Activated T-cell treated with anti-CD3 and anti-CD28 coated beads, Interleukin-2, amount 50 U/mL, for 72 hours (primary cell): ENCODE results near the gene RALGPS1. TPM values are rescaled to one million over a fixed set of nuclear protein-coding genes. Genes with fewer than 3 reads are reported as not detected.

Experiments
- ATAC-seq, 2 donors: fragments of 150-1000 bp; cut with Tn5 transposase; replicated peaks in 1 of 2; 2 replicates each; pipeline ENCODE4 v1.10.0; 2021; ENCODE audit warnings: moderate library complexity in 2 of 2, mild to moderate bottlenecking in 1 of 2
- DNase-seq, 2 donors: peaks; one replicate each; pipeline ENCODE4 v3.0.0; 2021 to 2022; ENCODE audit warnings: mixed read lengths in 1 of 2
- H3K27ac Mint-ChIP-seq: one replicate; pipeline ENCODE4 v1.8.0; 2022; ENCODE audit warnings: mild to moderate bottlenecking, moderate library complexity, mixed read lengths
- H3K27me3 Mint-ChIP-seq: one replicate; pipeline ENCODE4 v1.8.0; 2022; ENCODE audit warnings: low read depth, mixed read lengths
- H3K36me3 Mint-ChIP-seq, 2 donors: one replicate each; pipeline ENCODE4 v1.8.0; 2022; ENCODE audit warnings: mixed read lengths in 2 of 2, mild to moderate bottlenecking in 1 of 2; ENCODE audit not compliant: insufficient read depth in 2 of 2
- H3K4me1 Mint-ChIP-seq: one replicate; pipeline ENCODE4 v1.8.0; 2022; ENCODE audit warnings: low read depth, mixed read lengths
- H3K4me3 Mint-ChIP-seq, 2 donors: one replicate each; pipeline ENCODE4 v1.8.0; 2022; ENCODE audit warnings: mild to moderate bottlenecking in 2 of 2, mixed read lengths in 2 of 2, moderate library complexity in 2 of 2
- H3K9me3 Mint-ChIP-seq, 2 donors: one replicate each; pipeline ENCODE4 v1.8.0; 2022; ENCODE audit warnings: mixed read lengths in 2 of 2
- total RNA-seq, 2 donors: library from RNA; stranded (reverse); gene quantifications; one replicate each; pipeline ENCODE4 v1.2.3, GENCODE V29; 2022

RALGPS1 gene
- total RNA-seq, 2 donors from 2014 or later: 3.3 to 3.4 TPM

DNA sequence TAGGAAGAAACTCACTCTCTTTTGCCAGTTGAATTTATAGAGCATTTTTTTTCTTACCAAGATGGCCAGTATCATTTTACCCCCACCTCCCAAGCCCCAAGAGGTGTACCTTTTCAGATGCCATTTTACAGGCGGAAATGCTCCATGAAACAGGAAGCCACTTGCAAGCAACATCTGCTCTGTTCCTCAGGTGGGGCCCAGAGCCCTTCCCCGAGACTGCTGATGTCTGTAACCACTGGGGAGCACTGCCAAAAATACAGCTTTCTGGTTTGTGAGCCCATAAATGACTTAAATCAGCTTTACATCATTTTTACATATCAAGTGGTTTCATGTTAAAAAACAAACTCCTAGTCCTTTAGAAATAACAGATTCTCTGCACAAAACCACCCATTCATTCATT, 307.1 kb downstream of the RALGPS1 start:
- DNase-seq (no peak), ATAC-seq (no peak)
- no peak overlapping the region for H3K4me3 Mint-ChIP-seq
- H3K27ac Mint-ChIP-seq: no peak overlapping the region
- H3K27me3 Mint-ChIP-seq: peaks cover 21% of the 10 kb centered on the region
- H3K36me3 Mint-ChIP-seq: no peaks in the 10 kb centered on the region
- H3K9me3 Mint-ChIP-seq: no peaks in the 10 kb centered on the region
- H3K4me1 Mint-ChIP-seq: peaks cover 39% of the 10 kb centered on the region

DNA sequence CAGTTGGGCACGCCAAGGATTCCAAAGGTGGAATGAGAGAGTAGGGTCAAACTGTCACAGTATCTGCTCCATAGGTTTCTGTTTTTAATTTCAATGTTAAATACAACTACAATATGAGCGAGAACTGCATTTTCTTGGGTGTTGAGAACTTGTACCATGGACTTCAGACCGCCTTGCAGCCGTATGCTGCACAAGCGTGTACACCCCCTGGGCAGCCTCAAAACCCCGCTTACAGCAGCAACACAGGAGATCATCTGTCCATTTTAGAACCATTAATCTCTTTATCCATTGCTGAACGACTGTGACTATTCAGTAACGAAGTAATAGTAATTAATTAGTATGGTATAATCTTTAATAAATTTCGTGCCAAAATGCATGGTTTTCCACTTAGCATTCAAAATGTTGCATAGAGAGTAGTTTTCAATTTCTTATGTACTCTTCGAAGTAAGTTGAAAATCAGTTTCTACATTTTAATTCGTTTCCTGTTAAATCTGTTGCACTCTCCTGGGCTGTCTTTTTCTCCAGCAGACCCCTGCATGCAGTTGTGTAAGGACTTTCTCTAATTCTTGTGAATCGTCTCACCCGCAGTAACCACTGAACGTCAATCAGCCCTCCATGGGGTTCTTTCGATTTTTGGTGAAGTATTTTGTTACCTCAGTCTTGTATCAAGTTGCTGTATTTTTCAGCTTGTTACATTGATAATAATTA, 308.0 kb downstream of the RALGPS1 start:
- ATAC-seq (no peak), DNase-seq (no peak)
- Mint-ChIP-seq H3K27ac (no peak overlapping the region), H3K4me1 (peaks cover 39% of the 10 kb centered on the region), H3K9me3 (no peaks in the 10 kb centered on the region), H3K4me3 (no peak overlapping the region), H3K27me3 (peaks cover 22% of the 10 kb centered on the region), H3K36me3 (no peaks in the 10 kb centered on the region)

DNA sequence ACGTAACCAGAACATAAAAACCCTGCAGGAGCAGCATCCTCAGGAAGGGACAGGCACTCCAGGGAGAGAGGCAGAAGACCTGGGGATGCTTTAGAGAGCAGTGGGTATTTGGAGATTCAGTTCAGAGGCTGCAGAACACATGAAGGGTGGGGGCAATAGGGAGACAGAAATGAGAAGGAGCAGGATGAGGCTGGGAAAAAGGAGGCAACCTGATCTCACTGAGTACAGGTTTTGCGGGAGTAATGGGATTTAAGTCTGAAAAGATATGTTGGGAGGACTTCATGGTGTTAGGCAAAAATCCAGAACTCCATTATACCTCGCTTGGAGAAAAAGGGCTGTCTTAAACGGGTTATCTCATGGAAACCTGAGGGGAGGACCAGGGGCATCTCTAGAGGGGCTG, 308.7 kb downstream of the RALGPS1 start:
- ATAC-seq: no peak
- no peak for DNase-seq
- H3K4me1 Mint-ChIP-seq: peaks cover 39% of the 10 kb centered on the region
- no peak overlapping the region for H3K27ac Mint-ChIP-seq
- peaks cover 22% of the 10 kb centered on the region for H3K27me3 Mint-ChIP-seq
- H3K9me3 Mint-ChIP-seq: no peaks in the 10 kb centered on the region
- H3K36me3 Mint-ChIP-seq: no peaks in the 10 kb centered on the region
- H3K4me3 Mint-ChIP-seq: peak overlapping the region in 1 of 2 donors; percentile 27

DNA sequence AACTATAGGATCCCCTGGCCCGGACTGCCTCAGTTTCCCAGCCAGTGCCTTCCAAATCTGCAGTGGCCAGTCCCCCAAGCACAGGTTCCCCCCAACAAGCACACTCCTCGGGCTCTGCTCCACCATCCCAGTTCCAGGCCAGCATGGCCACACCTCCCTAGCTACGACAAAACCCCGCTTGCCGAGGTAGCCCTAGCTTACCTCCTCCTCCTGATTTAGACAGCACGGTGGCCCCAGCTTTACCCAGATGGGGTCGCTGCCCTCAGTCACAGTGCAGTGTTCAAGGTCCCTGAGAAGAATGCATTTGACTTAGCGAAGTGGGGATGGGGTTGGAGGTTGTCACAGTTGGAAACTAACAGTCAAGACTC, 309.2 kb downstream of the RALGPS1 start:
- peak overlapping the region; percentile 79 to 93 for H3K4me3 Mint-ChIP-seq
- DNase-seq (peak in 1 of 2 donors; percentile 21), ATAC-seq (no peak)
- H3K4me1 Mint-ChIP-seq: peaks cover 39% of the 10 kb centered on the region
- no peak overlapping the region for H3K27ac Mint-ChIP-seq
- H3K27me3 Mint-ChIP-seq: peaks cover 22% of the 10 kb centered on the region
- H3K36me3 Mint-ChIP-seq: no peaks in the 10 kb centered on the region
- H3K9me3 Mint-ChIP-seq: no peaks in the 10 kb centered on the region

DNA sequence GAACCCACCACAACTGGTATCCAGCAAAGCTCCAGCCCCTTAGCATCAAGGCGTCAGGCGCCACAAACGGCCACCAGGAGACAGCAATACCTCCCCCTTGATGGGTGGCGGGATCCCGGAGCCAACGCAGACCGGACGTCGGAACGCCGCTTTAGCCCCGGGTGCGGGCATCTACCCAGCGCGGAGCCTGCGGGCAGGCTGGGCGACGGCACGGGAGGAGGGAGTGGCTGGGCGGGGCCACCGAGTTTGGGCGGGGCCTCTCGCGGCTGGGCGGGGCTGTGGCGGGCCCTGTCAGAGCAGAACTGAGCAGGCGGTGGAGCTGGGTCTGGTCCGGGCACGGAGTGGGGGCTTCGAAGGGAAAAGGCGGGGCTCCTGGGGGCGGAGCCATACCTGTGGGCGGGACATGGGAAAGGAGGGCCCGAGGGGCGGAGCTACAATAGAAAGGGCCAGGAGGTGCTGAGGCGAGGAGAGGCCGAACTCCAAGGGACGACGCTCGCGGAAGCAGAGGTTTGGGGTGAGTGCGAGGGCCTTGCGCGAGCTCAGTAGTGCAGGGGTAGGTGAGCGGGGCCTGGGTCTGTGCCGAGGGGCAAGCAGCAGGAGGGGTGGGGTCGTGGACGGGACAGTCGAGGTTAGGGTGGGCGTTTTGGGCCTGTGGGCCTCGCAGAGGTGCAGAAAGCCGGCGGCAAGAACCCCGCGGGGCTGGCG, 309.7 kb downstream of the RALGPS1 start:
- peaks cover 39% of the 10 kb centered on the region for H3K4me1 Mint-ChIP-seq
- H3K4me3 Mint-ChIP-seq: peak overlapping the region; percentile 79 to 93
- peaks cover 22% of the 10 kb centered on the region for H3K27me3 Mint-ChIP-seq
- no peaks in the 10 kb centered on the region for H3K36me3 Mint-ChIP-seq
- peak overlapping the region; percentile 62 for H3K27ac Mint-ChIP-seq
- no peaks in the 10 kb centered on the region for H3K9me3 Mint-ChIP-seq
- DNase-seq: peak; percentile 92 to 93
- peak; percentile 78 for ATAC-seq

DNA sequence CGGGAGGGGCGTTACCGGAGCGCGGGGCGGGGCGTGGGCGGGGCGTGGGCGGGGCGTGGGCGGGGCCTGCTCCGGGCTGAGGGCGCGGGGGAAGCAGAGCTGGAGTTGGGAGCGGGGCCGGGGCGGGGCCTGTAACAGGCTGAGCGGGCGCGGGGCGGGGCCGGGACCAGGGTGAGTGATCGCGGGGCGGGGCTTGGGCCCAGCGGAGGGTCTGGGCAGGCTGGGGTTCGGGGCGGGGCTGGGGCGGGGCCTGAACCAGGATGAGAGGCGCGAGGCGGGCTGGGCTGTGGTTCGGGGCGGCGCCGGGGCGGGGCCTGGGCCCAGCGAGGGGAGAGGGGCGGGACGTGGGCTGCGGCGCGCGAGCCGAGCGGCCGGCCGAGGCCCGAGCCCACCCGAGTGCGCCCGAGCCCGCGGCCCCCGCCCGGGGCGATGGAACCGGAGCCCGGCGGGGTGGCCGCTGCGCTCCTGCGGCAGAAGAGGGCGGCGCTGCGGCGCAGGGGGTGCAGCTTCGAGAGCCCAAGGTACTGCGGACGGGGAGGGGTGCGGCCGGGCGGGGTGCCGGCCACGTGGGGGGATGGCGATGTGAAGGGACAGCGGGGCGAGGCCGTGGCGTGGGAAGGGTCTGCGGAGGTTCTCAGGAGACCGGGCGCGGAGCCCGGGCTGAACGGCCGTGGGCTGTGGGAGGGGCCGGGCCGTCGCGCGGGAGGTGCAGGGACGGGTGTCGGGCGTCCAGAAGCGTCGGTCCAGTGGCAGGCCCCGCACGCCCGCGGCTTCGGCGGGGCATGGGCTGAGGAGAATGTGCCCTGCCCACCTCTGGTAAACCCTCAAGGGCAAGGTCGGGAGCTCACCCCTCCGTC, 310.5 kb downstream of the RALGPS1 start:
- Mint-ChIP-seq H3K36me3 (no peaks in the 10 kb centered on the region), H3K9me3 (no peaks in the 10 kb centered on the region), H3K27ac (no peak overlapping the region), H3K27me3 (peaks cover 22% of the 10 kb centered on the region), H3K4me3 (peak overlapping the region; percentile 79 to 93), H3K4me1 (peaks cover 39% of the 10 kb centered on the region)
- peak; percentile 81 to 82 for ATAC-seq
- peak; percentile 94 to 96 for DNase-seq

GRCh38 chr9:127225801-127226625, 311.4 kb downstream of the RALGPS1 start:
- ATAC-seq (no peak), DNase-seq (peak in 1 of 2 donors; percentile 15)
- no peaks in the 10 kb centered on the region for H3K36me3 Mint-ChIP-seq
- peaks cover 39% of the 10 kb centered on the region for H3K4me1 Mint-ChIP-seq
- H3K4me3 Mint-ChIP-seq: peak overlapping the region; percentile 78 to 89
- peaks cover 22% of the 10 kb centered on the region for H3K27me3 Mint-ChIP-seq
- no peaks in the 10 kb centered on the region for H3K9me3 Mint-ChIP-seq
- peak overlapping the region; percentile 66 for H3K27ac Mint-ChIP-seq

- Mint-ChIP-seq H3K4me3 (no peak overlapping the region), H3K27me3 (peaks cover 18% of the 10 kb centered on the region), H3K4me1 (peaks cover 11% of the 10 kb centered on the region), H3K9me3 (no peaks in the 10 kb centered on the region), H3K36me3 (no peaks in the 10 kb centered on the region), H3K27ac (no peak overlapping the region)
- no peak for DNase-seq
- ATAC-seq: no peak
Measured at GRCh38 chr9:127229691-127230417, 315.3 kb downstream of the RALGPS1 start.

GRCh38 chr9:127231666-127232065, 317.1 kb downstream of the RALGPS1 start:
- no peak for ATAC-seq
- no peak for DNase-seq
- peaks cover 8% of the 10 kb centered on the region for H3K27me3 Mint-ChIP-seq
- no peaks in the 10 kb centered on the region for H3K36me3 Mint-ChIP-seq
- H3K9me3 Mint-ChIP-seq: no peaks in the 10 kb centered on the region
- no peak overlapping the region for H3K4me3 Mint-ChIP-seq
- peaks cover under 1% of the 10 kb centered on the region for H3K4me1 Mint-ChIP-seq
- no peak overlapping the region for H3K27ac Mint-ChIP-seq

DNA sequence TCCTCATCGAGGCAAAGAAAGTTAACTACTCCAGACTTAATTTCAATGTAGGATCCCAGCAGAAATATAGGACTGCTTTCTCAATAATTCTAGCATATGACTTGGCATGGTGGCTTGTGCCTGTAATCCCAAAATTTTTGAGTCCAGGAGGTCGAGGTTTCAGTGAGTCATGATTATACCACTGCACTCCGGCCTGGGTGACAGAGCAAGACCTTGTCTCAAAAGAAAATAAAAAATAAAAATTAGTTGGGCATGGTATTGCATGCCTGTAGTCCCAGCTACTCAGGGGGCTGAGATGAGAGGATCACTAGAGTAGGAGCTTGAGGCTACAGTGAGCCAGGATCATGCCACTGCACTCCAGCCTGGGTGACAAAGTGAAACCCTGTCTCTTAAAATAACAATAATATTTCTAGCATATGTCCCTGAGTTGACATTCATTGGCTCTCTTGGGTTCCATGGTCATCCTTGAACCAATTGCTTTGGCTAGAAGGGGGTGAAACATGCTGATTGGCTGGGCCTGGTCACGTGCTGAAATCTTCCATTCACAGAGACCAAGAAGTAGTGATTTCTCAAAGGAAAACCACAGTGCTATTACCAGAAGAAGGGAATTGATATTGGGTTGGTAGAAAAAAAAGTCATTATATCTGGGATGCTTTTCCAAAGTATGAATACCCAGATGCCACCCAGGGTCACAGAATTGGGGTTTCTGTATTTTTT, 318.4 kb downstream of the RALGPS1 start:
- no peak for ATAC-seq
- H3K36me3 Mint-ChIP-seq: no peaks in the 10 kb centered on the region
- no peak overlapping the region for H3K27ac Mint-ChIP-seq
- H3K27me3 Mint-ChIP-seq: peaks cover 6% of the 10 kb centered on the region
- H3K4me3 Mint-ChIP-seq: no peak overlapping the region
- H3K4me1 Mint-ChIP-seq: no peaks in the 10 kb centered on the region
- H3K9me3 Mint-ChIP-seq: no peaks in the 10 kb centered on the region
- DNase-seq: no peak

DNA sequence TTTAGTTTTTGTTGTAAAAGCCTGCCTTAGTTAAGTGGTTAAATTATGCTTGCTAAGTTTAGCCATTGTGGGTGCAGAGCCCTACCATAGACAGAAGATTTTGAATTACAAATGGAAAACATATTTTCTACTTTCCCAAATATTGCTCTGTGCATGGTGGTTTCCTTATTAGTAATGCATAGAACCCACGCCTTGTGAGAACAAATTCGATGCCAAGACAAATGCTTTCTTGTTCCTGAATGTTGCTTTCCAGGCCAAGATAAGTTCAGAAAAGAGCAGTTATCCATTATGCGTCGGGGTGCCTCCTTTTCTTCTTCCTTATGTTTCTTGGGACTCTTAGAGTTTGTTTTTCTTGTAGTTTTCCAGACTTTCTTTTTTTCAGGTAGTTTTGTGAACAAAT, 319.0 kb downstream of the RALGPS1 start:
- ATAC-seq (no peak), DNase-seq (no peak)
- H3K27me3 Mint-ChIP-seq: peaks cover 6% of the 10 kb centered on the region
- no peaks in the 10 kb centered on the region for H3K9me3 Mint-ChIP-seq
- no peaks in the 10 kb centered on the region for H3K36me3 Mint-ChIP-seq
- H3K27ac Mint-ChIP-seq: no peak overlapping the region
- H3K4me1 Mint-ChIP-seq: no peaks in the 10 kb centered on the region
- no peak overlapping the region for H3K4me3 Mint-ChIP-seq
